ENCODE data around the gene RAB44.
"Not testable (repeated sequence)": the region's sequence is repeated elsewhere in the genome, so short reads cannot be mapped to it uniquely, and the experiment has no call there.

Gene RAB44

GRCh38 chr6:36722879-36723278 is 25.3 kb downstream of the RAB44 start:
- no peak for TF ChIP-seq ZFX (IDR thresholded peaks at IDR 0.05; ENCODE audit: borderline replicate concordance)
- TF ChIP-seq CTCF (IDR thresholded peaks at IDR 0.05), result no peak
- H3K27ac ChIP-seq, result no peak overlapping the region

GRCh38 chr6:36723992-36724391 is 26.4 kb downstream of the RAB44 start:
- not testable (repeated sequence) for H3K27ac ChIP-seq

GRCh38 chr6:36724514-36725390 is 27.1 kb downstream of the RAB44 start:
- no peak overlapping the region for H3K27ac ChIP-seq
- TF ChIP-seq CTCF (IDR thresholded peaks at IDR 0.05) (peak; percentile 82), ZFX (IDR thresholded peaks at IDR 0.05; ENCODE audit: borderline replicate concordance) (no peak)

GRCh38 chr6:36725581-36725980 is 28.0 kb downstream of the RAB44 start:
- H3K27ac ChIP-seq, result no peak overlapping the region
- no peak for TF ChIP-seq CTCF (IDR thresholded peaks at IDR 0.05)
- TF ChIP-seq ZFX (IDR thresholded peaks at IDR 0.05; ENCODE audit: borderline replicate concordance), result no peak

GRCh38 chr6:36727505-36728021 is 29.9 kb downstream of the RAB44 start:
- TF ChIP-seq CTCF (IDR thresholded peaks at IDR 0.05) (no peak), ZFX (IDR thresholded peaks at IDR 0.05; ENCODE audit: borderline replicate concordance) (no peak)
- H3K27ac ChIP-seq, result no peak overlapping the region

- TF ChIP-seq ZFX (IDR thresholded peaks at IDR 0.05; ENCODE audit: borderline replicate concordance) (no peak), CTCF (IDR thresholded peaks at IDR 0.05) (no peak)
- no peak overlapping the region for H3K27ac ChIP-seq
Measured at GRCh38 chr6:36728289-36729160, 30.9 kb downstream of the RAB44 start.

- no peak overlapping the region for H3K27ac ChIP-seq
- TF ChIP-seq ZFX (IDR thresholded peaks at IDR 0.05; ENCODE audit: borderline replicate concordance) (no peak), CTCF (IDR thresholded peaks at IDR 0.05) (no peak)
Measured at GRCh38 chr6:36729161-36729524, 31.5 kb downstream of the RAB44 start.
